ENCODE measurements around the gene TBC1D5.

The TBC1D5 gene

DNA sequence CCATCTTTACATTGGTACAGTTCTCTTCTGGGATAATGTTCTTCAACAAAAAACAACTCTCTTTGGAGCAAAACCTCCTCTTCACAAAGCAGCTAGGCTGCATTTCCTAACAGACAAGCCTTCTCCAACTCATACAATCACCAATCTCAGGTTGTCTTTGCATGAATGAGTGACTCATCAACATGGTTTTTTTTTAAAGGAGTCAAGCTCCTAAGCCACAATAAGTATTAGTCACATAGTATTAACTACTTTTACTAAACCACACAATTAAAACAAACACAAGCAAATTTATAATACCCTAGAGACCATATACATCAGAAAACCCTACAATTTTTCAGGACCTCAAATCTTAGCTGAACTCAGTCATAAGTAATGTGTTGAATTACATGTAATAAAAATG, 137.4 kb downstream of the TBC1D5 start (continued):
- TF ChIP-seq, protein P1, sequence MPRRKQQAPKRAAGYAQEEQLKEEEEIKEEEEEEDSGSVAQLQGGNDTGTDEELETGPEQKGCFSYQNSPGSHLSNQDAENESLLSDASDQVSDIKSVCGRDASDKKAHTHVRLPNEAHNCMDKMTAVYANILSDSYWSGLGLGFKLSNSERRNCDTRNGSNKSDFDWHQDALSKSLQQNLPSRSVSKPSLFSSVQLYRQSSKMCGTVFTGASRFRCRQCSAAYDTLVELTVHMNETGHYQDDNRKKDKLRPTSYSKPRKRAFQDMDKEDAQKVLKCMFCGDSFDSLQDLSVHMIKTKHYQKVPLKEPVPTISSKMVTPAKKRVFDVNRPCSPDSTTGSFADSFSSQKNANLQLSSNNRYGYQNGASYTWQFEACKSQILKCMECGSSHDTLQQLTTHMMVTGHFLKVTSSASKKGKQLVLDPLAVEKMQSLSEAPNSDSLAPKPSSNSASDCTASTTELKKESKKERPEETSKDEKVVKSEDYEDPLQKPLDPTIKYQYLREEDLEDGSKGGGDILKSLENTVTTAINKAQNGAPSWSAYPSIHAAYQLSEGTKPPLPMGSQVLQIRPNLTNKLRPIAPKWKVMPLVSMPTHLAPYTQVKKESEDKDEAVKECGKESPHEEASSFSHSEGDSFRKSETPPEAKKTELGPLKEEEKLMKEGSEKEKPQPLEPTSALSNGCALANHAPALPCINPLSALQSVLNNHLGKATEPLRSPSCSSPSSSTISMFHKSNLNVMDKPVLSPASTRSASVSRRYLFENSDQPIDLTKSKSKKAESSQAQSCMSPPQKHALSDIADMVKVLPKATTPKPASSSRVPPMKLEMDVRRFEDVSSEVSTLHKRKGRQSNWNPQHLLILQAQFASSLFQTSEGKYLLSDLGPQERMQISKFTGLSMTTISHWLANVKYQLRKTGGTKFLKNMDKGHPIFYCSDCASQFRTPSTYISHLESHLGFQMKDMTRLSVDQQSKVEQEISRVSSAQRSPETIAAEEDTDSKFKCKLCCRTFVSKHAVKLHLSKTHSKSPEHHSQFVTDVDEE (CRISPR knock-in tag; IDR thresholded peaks at IDR 0.05) = no peak
- TF ChIP-seq ZNF8 (CRISPR knock-in tag; IDR thresholded peaks at IDR 0.05) (no peak), RARB (CRISPR knock-in tag; IDR thresholded peaks at IDR 0.05) (no peak), TOX (CRISPR knock-in tag; IDR thresholded peaks at IDR 0.05; ENCODE audit: borderline replicate concordance) (no peak; the same call in 1 of the 2 replicates), TCF4 (CRISPR knock-in tag; IDR thresholded peaks at IDR 0.05; ENCODE audit: borderline replicate concordance) (no peak), ZNF565 (CRISPR knock-in tag; conservative IDR thresholded peaks at IDR 0.05; ENCODE audit: low read depth) (no peak)
- TF ChIP-seq, protein P2, sequence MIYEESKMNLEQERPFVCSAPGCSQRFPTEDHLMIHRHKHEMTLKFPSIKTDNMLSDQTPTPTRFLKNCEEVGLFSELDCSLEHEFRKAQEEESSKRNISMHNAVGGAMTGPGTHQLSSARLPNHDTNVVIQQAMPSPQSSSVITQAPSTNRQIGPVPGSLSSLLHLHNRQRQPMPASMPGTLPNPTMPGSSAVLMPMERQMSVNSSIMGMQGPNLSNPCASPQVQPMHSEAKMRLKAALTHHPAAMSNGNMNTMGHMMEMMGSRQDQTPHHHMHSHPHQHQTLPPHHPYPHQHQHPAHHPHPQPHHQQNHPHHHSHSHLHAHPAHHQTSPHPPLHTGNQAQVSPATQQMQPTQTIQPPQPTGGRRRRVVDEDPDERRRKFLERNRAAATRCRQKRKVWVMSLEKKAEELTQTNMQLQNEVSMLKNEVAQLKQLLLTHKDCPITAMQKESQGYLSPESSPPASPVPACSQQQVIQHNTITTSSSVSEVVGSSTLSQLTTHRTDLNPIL (CRISPR knock-in tag; IDR thresholded peaks at IDR 0.05; ENCODE audit: low read depth) = no peak
- TF ChIP-seq, protein P3, sequence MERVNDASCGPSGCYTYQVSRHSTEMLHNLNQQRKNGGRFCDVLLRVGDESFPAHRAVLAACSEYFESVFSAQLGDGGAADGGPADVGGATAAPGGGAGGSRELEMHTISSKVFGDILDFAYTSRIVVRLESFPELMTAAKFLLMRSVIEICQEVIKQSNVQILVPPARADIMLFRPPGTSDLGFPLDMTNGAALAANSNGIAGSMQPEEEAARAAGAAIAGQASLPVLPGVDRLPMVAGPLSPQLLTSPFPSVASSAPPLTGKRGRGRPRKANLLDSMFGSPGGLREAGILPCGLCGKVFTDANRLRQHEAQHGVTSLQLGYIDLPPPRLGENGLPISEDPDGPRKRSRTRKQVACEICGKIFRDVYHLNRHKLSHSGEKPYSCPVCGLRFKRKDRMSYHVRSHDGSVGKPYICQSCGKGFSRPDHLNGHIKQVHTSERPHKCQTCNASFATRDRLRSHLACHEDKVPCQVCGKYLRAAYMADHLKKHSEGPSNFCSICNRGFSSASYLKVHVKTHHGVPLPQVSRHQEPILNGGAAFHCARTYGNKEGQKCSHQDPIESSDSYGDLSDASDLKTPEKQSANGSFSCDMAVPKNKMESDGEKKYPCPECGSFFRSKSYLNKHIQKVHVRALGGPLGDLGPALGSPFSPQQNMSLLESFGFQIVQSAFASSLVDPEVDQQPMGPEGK (CRISPR knock-in tag; IDR thresholded peaks at IDR 0.05; ENCODE audit: borderline replicate concordance) = no peak

DNA sequence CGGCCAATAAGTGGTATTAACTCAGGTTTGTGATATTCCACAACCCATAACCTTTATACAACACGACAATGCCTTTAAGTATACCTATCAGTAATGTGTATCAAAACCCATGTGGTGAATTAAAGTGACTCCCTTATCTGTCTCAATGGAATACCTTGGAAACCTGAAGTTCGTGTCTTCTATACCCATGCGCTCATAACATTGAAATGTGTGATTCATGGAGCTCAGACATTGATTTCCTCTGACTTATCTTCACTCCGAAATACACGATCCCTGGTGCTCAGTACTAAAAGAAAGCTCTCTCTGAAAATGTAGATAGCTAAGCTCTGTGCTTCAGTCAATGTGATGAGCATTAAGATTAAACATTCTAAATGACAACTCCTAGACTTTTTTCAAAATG, 140.3 kb downstream of the TBC1D5 start:
- no peak for ATAC-seq
- TF ChIP-seq ZFP30 (CRISPR knock-in tag; IDR thresholded peaks at IDR 0.05) (no peak), ISL1 (CRISPR knock-in tag; IDR thresholded peaks at IDR 0.05) (no peak), TOX (CRISPR knock-in tag; IDR thresholded peaks at IDR 0.05; ENCODE audit: borderline replicate concordance) (no peak), CSDC2 (CRISPR knock-in tag; IDR thresholded peaks at IDR 0.05) (no peak), ESRRG (CRISPR knock-in tag; IDR thresholded peaks at IDR 0.05) (no peak), BACH2 (CRISPR knock-in tag; IDR thresholded peaks at IDR 0.05; ENCODE audit: borderline replicate concordance) (no peak)
- TF ChIP-seq, protein P4, sequence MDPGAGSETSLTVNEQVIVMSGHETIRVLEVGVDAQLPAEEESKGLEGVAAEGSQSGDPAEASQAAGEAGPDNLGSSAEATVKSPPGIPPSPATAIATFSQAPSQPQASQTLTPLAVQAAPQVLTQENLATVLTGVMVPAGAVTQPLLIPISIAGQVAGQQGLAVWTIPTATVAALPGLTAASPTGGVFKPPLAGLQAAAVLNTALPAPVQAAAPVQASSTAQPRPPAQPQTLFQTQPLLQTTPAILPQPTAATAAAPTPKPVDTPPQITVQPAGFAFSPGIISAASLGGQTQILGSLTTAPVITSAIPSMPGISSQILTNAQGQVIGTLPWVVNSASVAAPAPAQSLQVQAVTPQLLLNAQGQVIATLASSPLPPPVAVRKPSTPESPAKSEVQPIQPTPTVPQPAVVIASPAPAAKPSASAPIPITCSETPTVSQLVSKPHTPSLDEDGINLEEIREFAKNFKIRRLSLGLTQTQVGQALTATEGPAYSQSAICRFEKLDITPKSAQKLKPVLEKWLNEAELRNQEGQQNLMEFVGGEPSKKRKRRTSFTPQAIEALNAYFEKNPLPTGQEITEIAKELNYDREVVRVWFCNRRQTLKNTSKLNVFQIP (CRISPR knock-in tag; IDR thresholded peaks at IDR 0.05; ENCODE audit: borderline replicate concordance, low read depth) = no peak

DNA sequence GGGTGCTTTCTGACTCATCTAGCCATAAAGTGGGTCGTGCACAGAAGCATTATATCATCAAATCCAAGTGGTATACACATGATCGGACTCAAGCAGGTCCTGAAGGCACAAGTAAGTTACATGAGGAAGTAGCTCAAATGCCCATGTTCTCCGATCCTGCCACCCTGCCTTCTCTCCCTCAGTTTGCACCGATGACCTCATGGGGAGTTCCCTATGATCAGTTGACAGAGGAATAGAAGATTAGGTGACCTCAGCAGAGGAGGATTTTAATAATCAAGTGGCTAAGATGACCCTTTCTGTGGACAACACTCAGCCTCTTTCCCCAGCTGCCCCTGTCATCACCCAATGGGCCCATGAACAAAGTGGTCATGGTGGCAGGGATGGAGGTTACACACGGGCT, 149.5 kb downstream of the TBC1D5 start:
- TF ChIP-seq TCF4 (CRISPR knock-in tag; IDR thresholded peaks at IDR 0.05; ENCODE audit: borderline replicate concordance) (no peak), RARB (CRISPR knock-in tag; IDR thresholded peaks at IDR 0.05) (no peak), ISL1 (CRISPR knock-in tag; IDR thresholded peaks at IDR 0.05) (no peak), ZNF565 (CRISPR knock-in tag; conservative IDR thresholded peaks at IDR 0.05; ENCODE audit: low read depth) (no peak), ZNF8 (CRISPR knock-in tag; IDR thresholded peaks at IDR 0.05) (no peak), TOX (CRISPR knock-in tag; IDR thresholded peaks at IDR 0.05; ENCODE audit: borderline replicate concordance) (no peak), SNAI2 (CRISPR knock-in tag; IDR thresholded peaks at IDR 0.05) (no peak), ZFP3 (CRISPR knock-in tag; IDR thresholded peaks at IDR 0.05) (no peak)
- TF ChIP-seq, protein P4 (CRISPR knock-in tag; IDR thresholded peaks at IDR 0.05; ENCODE audit: borderline replicate concordance, low read depth) = no peak
- TF ChIP-seq, protein P1 (CRISPR knock-in tag; IDR thresholded peaks at IDR 0.05) = no peak
- TF ChIP-seq, protein P2 (CRISPR knock-in tag; IDR thresholded peaks at IDR 0.05; ENCODE audit: low read depth) = no peak
- ATAC-seq = no peak

Measured in SK-N-SH treated with all-trans-retinoic acid at 6 μM for 48 hours (cell line).